DMS114 treated with DMSO at 0.1 percent for 48 hours (cell line): Measurements from ENCODE around the gene KLHL14.
"Not testable (repeated sequence)": the region's sequence is repeated elsewhere in the genome, so short reads cannot be mapped to it uniquely, and the experiment has no call there.

ENCODE experiments used
- DNase-seq: peaks from one replicate; lab custom pipeline; 2025; ENCODE audit not compliant: unreplicated experiment; lab: John Stamatoyannopoulos, UW

Gene KLHL14

DNA sequence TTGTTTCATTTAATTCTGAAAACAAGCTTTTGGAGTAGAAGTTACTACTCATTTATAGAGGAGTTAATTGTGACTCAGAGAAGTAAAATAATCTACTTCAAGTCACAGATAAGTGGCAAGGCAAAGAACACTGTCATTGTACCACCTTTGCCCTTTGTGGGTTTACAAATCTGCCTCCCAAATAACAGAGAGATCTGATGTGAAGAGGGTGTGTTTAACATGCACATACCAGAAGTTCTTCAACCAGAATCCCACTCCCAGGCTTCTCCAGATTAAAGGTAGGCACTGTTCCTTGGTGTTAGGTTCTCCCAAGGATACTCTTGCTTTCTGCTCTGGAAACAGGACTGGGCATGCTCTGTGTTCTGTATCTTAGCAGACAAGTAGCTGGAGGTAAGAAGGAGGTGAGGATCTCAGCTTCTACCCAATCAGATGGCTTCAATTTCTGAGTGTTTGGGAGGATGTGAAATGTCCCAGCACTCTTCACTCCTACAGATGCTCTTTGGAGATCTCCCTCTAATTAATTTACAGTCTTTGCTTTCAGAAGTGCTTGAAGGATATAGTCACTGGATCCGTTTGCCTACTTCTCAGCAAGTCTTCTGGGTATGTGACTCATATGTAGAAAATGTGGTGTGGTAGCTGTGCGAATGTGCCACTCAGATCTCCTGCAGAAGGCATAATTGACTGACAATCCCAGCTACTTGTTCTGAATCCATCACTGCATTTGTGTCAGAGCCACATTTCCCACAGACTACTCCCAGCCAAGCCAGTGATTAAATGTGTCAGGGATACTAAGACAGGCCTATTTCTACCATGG lies 111.1 kb downstream of the KLHL14 start:
- no peak for DNase-seq

DNA sequence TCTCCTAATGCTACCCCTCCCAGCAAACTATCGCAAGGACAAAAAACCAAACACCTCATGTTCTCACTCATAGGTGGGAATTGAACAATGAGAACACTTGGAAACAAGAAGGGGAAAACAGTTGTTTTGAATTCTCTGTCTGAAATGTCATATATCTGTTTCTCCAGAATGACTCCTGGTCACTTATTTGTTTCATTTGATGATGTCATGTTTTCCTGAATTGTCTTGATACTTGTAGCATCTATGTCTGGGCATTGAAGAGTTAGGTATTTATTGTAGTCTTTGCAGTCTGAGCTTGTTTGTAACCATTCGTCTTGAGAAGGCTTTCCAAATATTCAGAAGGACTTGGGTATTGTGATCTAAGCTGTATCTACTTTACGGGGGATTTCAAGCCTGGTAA lies 118.3 kb downstream of the KLHL14 start:
- DNase-seq: not testable (repeated sequence)

DNA sequence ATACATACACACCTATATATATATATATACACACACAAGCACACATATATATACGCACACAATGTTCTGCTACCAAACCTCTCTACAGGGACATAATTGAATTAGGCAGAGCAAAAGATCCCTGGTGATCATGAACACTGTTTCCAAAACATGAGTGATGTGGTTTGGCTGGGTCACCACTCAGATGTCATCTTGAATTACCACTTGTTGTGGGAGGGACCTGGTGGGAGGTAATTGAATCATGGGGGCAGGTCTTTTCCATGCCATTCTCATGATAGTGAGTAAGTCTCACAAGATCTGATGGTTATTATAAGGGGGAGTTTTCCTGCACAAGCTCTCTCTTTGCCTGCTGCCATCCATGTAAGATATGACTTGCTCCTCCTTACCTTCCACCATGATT lies 135.2 kb downstream of the KLHL14 start:
- DNase-seq: not testable (repeated sequence)

DNA sequence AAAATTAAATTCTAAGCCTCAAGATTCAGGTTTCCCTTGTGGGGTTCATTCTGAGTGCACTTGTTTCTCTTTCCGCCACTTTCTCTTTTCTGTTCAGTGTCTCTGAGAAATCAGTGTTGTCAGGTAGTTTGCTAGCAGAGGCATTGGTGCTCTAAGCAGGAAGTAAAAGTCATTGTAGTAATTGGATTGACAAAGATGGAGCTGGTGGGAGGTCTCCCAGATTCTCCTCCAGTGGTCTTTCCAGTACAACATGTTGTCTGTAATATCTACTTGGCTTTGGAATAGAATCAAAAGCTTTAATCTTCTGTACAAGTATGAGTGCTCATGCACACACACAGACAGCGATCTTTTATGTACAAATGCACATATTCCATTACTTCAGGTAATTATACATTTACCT lies 135.6 kb downstream of the KLHL14 start:
- no peak for DNase-seq

DNA sequence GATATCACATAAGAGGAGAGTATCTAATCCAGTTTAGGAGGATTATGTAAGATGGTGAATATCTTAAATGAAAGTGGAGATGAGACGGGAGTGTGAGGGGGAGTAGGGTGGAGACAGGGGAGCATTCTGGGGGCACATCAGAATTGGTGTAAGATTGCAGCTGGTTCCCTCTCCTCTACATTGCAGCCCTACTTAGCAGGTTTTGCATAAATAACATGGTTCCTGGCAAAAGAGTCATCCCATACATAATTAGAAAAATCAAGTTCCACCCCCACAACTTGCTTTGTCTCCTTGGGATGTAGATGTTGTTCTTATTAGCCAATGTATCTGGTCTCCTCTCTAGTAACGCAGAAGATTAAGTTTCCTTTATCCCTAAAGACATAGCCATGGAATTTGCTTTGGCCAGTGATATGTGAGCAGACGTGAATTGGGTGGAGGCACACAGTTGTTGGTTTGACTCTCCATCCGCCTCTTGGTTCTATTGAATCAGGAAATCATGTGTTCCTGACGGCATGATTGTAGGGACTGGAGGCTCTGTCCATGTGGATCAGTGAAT lies 137.9 kb downstream of the KLHL14 start:
- no peak for DNase-seq

DNA sequence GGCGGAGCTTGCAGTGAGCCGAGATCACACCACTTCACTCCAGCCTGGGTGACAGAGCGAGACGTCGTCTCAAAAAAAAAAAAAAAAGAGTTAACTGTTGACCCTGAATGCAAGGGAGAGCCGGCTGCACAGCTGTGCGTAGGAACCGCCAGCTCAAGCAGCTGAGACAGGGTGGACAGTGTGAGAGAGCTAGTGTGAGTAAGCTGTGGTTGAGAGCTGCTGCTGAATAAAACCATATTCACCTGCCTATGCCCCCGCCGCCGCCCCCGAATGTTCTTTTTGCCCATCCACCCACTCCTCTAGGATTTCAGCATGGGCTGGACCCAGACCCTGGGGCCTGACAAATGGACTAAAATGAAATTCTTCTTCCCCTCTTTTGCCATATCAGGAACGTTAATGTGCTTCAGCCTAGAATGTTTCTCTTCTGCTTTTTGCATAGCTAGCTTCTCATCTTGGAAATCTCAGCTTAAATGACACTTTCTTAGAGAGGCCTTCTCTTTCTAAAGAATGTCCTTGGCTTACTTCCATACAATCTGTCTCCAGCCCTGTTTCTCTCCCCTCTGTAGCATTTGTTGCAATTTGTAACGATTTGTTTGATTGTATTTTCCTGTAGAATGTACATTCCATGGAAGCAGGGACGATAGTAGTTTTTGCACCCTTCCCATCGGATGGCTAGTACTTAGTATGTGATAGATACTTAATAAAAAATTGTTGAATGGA lies 142.7 kb downstream of the KLHL14 start:
- DNase-seq: no peak

DNA sequence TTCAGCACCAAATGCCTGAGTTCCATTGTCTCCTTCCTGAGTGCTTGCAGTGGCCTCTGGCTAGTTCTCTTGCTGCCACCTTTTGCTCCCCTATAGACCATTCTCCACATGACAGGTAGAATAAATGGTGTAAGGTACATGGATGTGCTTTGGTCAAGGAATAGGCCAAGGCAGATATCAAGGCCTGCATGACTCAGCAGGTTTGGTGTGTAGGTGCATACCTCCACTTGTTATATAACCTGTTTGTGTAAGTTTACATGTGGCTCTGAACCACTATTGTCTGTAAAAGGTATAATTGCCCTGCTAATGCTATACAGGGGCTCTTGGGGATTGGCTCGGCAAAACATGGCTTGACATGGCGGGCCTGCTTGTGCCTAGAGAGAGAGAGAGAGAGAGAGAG lies 143.5 kb downstream of the KLHL14 start:
- no peak for DNase-seq

DNA sequence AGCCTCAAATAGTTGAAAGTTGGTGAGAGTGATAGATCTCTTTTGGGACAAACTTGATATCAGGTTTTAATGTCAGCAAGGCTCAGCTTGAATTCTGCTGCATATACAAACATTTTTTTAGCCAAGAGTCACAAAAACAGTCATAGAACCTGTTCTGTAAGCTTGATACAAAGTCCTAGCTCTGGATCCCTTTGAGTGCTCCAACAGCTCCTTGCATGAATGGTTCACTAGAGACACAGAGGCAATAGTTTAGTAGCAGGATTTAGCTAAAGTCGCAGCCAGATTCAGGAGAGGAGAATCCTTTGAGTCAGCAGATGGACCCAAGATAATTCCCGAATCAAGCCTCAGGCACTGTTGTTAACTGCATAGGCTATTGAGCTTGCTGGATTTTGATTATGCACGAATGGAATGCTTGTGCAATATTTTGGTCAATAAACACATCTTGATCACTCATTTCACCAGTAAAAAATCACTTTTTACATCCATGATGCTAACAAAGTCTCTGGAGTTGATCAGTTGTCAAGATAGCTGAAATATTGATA lies 148.6 kb downstream of the KLHL14 start:
- no peak for DNase-seq

DNA sequence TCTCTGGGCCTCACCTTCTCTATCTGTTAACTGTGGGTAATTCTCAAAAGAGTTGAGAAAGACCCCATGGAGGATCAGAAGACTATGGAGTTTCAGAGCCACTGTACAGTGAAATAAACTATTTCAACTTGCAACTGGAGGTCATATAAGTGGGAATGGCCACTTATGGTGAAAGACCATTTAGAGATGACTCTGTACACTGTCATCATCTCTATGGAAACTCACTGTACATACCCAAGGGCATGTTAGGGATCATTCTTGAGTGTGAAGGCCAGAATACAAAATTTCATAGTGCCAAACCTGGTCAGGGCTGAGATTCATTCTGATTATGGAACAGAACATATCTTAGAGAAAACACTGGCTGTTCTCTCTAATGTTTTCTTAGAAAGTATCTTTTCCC lies 149.3 kb downstream of the KLHL14 start:
- no peak for DNase-seq
